ENCODE results near the gene KRT83.

GRCh38 chr12:52360663-52361271 is 39.6 kb upstream of the KRT83 start:
- no peak for TF ChIP-seq CTCF (IDR thresholded peaks at IDR 0.05)
- TF ChIP-seq POLR2A (IDR thresholded peaks at IDR 0.05) = no peak

Data from uterus (tissue), 2 donors.